Measurements from ENCODE around the gene STC2. TPM values are rescaled to one million over a fixed set of nuclear protein-coding genes. Genes with fewer than 3 reads are reported as not detected.
A peak's percentile ranks its signal among the peaks of the same experiment; 100 is the strongest.

STC2 gene
- total RNA-seq, 1 donor from 2014 or later = 2.0 TPM

GRCh38 chr5:173331287-173331686, 3.1 kb upstream of the STC2 start:
- Histone ChIP-seq H3K4me3 (no peak overlapping the region), H3K27me3 (peaks cover 4% of the 10 kb centered on the region), H3K27ac (no peak overlapping the region), H3K9me3 (no peaks in the 10 kb centered on the region), H3K4me1 (peaks cover 7 to 27% of the 10 kb centered on the region in 2 donors), H3K36me3 (no peaks in the 10 kb centered on the region)
- intact Hi-C loops (cut with DNase I) = no loop called here
- no peak for DNase-seq (ENCODE audit: low spot score in 2 of 2)
- no peak for TF ChIP-seq CTCF (IDR thresholded peaks at IDR 0.05)

DNA sequence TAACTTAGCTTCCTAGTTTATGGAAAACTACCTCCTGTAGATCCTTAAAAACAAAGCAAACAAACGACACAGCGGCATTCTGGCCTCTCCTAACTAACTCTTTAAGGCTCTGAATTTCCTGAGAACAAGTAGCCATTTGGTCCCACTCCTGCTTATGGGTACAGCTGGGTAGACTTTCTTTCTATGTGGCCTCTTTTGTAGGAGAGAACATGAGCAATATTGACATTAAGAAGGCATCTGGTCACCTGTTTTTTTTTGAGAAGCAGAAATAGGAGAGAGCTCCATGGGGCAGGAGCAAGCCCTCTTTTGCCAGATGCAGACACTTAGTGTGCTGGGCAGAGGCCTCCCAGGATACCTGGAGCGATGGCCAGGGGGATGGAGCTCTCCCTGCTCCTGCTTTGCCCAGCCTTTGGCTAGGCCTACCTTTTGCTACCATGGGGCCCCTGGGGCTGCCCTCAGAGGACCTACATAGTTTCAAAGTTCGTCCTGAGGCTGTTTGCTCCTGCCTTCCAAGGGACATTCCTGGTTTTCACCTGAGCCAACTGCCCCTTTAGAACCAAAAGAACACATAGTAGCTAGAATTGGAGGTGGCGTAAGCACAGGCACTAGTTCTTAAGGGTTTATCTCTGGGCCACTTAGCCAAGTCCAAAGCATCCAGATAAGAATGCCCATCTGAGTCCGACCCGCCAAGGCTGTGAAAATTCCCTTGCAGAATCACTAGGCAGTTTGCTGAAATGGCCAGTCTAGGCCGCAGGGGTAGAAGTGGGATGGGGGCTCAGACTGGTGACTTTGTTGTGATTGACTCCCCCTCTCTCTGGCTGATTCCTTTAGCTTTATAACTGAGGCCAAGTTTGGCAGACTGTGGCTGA, 2.4 kb upstream of the STC2 start:
- H3K4me3 ChIP-seq = no peak overlapping the region
- peaks cover 7 to 27% of the 10 kb centered on the region in 2 donors for H3K4me1 ChIP-seq
- TF ChIP-seq CTCF (IDR thresholded peaks at IDR 0.05) = no peak
- H3K27me3 ChIP-seq = peaks cover 4% of the 10 kb centered on the region
- H3K27ac ChIP-seq = no peak overlapping the region
- DNase-seq (ENCODE audit: low spot score in 2 of 2) = no peak
- intact Hi-C loops (cut with DNase I) = no loop called here
- H3K36me3 ChIP-seq = no peaks in the 10 kb centered on the region
- H3K9me3 ChIP-seq = no peaks in the 10 kb centered on the region

- H3K36me3 ChIP-seq = no peaks in the 10 kb centered on the region
- peaks cover 7 to 27% of the 10 kb centered on the region in 2 donors for H3K4me1 ChIP-seq
- intact Hi-C loops (cut with DNase I) = no loop called here
- H3K27me3 ChIP-seq = peaks cover 4% of the 10 kb centered on the region
- peak in 1 of 2 donors; percentile 58 for DNase-seq (ENCODE audit: low spot score in 2 of 2)
- TF ChIP-seq CTCF (IDR thresholded peaks at IDR 0.05) = no peak
- H3K27ac ChIP-seq = no peak overlapping the region
- H3K9me3 ChIP-seq = no peaks in the 10 kb centered on the region
- H3K4me3 ChIP-seq = peak overlapping the region; percentile 45 to 57
Measured at GRCh38 chr5:173329491-173330337, 1.5 kb upstream of the STC2 start.

DNA sequence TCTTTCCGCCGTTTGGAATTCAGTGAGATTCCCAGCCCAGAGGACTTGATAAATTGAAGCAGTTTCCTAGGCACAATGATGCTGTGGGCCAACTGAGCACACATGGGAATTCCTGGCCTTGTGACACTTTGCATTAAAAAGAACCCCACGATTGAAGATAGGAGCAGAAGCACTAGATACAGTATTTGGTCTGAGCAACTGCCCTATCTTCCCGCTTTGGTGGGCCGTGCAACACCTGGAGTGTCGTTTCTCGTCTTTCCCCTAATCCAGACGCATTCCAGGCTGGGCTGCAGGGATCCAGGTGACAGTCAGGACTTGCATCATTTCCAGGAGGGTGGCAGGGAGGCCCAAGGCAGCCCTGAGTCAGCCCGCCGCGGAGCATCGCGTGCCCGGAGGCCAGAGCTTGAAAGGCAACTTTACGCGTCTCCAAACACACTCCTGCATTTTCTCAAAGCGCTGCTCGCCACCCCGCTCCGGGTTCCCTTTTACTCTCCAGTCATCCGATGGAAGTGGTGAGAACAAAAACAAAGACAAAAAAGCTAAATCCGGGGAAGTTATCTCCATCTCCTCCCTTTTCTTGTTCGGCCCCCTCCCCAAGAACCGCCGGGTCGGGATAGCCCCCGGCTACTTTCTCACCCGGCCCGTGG, 753 bp upstream of the STC2 start:
- Histone ChIP-seq H3K36me3 (no peaks in the 10 kb centered on the region), H3K9me3 (no peaks in the 10 kb centered on the region), H3K4me3 (peak overlapping the region; percentile 45 to 57), H3K4me1 (peaks cover 7 to 31% of the 10 kb centered on the region in 2 donors), H3K27me3 (peaks cover 4% of the 10 kb centered on the region), H3K27ac (no peak overlapping the region)
- no peak for TF ChIP-seq CTCF (IDR thresholded peaks at IDR 0.05)
- intact Hi-C loops (cut with DNase I) = no loop called here
- no peak for DNase-seq (ENCODE audit: low spot score in 2 of 2)

DNA sequence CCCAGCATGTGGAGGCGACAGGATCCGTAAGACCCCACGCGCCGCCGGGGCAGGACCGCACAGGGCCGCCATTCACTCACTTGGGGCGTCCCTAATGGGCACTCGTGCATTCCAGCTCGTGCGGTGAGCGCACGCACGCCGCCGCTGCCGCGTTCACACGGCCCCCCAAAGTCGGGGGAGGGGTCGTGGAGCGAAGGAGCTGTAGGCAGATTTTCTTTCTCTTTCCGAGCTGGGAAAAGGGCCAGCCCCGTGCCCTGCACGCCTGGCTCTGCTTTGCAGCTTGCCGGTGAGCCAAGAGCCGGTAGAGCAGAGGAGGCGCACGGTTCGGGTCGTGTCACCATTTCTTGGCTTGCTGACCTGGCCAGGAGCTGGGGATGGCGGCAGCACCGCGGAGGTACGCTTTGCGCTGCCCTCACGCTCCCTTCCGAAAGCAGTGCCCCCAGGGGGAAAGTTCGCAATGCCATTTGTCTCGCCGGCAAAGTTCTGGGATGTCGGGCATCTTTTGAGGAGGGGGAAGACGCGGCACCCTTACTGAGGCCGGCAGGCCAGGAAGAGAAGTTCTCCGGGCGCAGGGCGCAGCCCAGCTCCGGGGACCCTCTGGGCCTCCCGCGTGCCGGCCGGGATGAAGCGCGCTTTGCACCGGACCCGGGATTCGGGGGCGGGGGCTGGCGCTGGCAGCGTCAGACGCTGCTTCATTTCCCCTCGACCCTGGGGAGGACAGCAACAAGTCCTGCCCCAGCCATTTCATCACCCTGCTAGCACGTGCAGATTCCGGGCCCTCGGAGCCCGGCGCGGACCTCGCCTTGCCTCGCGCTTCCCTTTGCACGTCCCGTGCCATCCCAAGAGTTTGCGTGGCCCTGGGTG, 898 bp downstream of the STC2 start:
- Histone ChIP-seq H3K27me3 (peaks cover 4% of the 10 kb centered on the region), H3K27ac (no peak overlapping the region), H3K4me1 (peaks cover 7 to 38% of the 10 kb centered on the region in 2 donors), H3K4me3 (peak overlapping the region; percentile 45 to 57), H3K36me3 (no peaks in the 10 kb centered on the region), H3K9me3 (no peaks in the 10 kb centered on the region)
- peak in 1 of 2 donors; percentile 56 for DNase-seq (ENCODE audit: low spot score in 2 of 2)
- intact Hi-C loops (cut with DNase I) = no loop called here
- TF ChIP-seq CTCF (IDR thresholded peaks at IDR 0.05) = no peak
